Suprapubic skin (tissue), 4 donors: Measurements from ENCODE around the gene AHNAK2.

Source experiments
- EP300 ChIP-seq: sonication (generic); formaldehyde crosslinking; IDR thresholded peaks from one replicate; pipeline ENCODE4 v1.6.1; 2017; ENCODE audit warnings: antibody characterized with exemption
- POLR2A ChIP-seq, 2 donors: fragments of 450-650 bp; IDR thresholded peaks; one replicate each; pipeline ENCODE4 v1.6.1; 2017; ENCODE audit warnings: antibody characterized with exemption in 2 of 2, mild to moderate bottlenecking in 2 of 2, moderate library complexity in 2 of 2
- POLR2AphosphoS5 ChIP-seq, 3 donors: sonication (generic); formaldehyde crosslinking; IDR thresholded peaks; one replicate each; pipeline ENCODE4 v1.6.1; 2017; ENCODE audit warnings: antibody characterized with exemption in 3 of 3
- TF ChIP-seq, protein P1 (sequence below), 2 donors: fragments of 200-600 bp in 1 of 2; fragments of 450-650 bp in 1 of 2; sonication (generic) in 1 of 2; IDR thresholded peaks; one replicate each; pipeline ENCODE4 v1.5.1; 2016 to 2019; ENCODE audit warnings: antibody characterized with exemption in 2 of 2, mild to moderate bottlenecking in 1 of 2, moderate library complexity in 1 of 2

DNA sequence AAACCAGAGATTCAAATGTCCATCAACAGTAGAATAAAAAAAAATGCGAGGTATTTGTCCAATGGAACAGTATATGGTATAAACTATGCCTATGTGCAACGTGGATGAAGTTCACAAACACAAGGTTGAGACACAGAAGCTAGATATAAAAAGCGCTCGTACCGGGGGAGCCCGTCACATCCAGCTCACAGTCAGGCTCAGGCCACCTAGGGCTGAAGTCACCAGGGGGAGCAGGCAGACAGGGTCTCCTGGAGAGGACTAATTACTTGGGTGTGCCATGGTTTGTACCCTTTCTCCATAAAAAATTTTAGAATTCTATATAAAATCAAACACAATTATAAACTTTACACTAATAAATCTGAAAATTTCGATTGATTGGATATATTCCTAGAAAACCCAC, 13.6 kb downstream of the AHNAK2 start:
- TF ChIP-seq EP300 (no peak), POLR2A (IDR thresholded peaks at IDR 0.05) (no peak), POLR2AphosphoS5 (IDR thresholded peaks at IDR 0.05) (no peak)
- TF ChIP-seq, protein P1, sequence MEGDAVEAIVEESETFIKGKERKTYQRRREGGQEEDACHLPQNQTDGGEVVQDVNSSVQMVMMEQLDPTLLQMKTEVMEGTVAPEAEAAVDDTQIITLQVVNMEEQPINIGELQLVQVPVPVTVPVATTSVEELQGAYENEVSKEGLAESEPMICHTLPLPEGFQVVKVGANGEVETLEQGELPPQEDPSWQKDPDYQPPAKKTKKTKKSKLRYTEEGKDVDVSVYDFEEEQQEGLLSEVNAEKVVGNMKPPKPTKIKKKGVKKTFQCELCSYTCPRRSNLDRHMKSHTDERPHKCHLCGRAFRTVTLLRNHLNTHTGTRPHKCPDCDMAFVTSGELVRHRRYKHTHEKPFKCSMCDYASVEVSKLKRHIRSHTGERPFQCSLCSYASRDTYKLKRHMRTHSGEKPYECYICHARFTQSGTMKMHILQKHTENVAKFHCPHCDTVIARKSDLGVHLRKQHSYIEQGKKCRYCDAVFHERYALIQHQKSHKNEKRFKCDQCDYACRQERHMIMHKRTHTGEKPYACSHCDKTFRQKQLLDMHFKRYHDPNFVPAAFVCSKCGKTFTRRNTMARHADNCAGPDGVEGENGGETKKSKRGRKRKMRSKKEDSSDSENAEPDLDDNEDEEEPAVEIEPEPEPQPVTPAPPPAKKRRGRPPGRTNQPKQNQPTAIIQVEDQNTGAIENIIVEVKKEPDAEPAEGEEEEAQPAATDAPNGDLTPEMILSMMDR (IDR thresholded peaks at IDR 0.05): no peak
